H9 (cell line): ENCODE measurements around the gene VAV3. TPM values are rescaled to one million over a fixed set of nuclear protein-coding genes. Genes with fewer than 3 reads are reported as not detected.

Experiments
- DNase-seq: peaks from one replicate; pipeline ENCODE4 v3.0.0-alpha.2; 2017
- H2AFZ ChIP-seq: one replicate; pipeline ENCODE4 v1.6.1; 2013; ENCODE audit warnings: mild to moderate bottlenecking, low read length, control low read depth, moderate library complexity
- H2AK5ac ChIP-seq: 2 replicates; pipeline ENCODE4 v1.6.1; 2013; ENCODE audit warnings: low read length, control low read depth, mixed read lengths; ENCODE audit not compliant: insufficient read length
- H2BK120ac ChIP-seq: one replicate; pipeline ENCODE4 v1.6.1; 2013; ENCODE audit warnings: low read depth, mild to moderate bottlenecking, low read length, control low read depth, inconsistent platforms; ENCODE audit not compliant: poor library complexity, severe bottlenecking
- H2BK12ac ChIP-seq: 2 replicates; pipeline ENCODE4 v1.6.1; 2013; ENCODE audit warnings: low read length, control low read depth, mixed read lengths, low read depth; ENCODE audit not compliant: insufficient read length
- H2BK15ac ChIP-seq: 2 replicates; pipeline ENCODE4 v1.6.1; 2013; ENCODE audit warnings: low read depth, low read length, control low read depth
- H2BK20ac ChIP-seq: one replicate; pipeline ENCODE4 v1.6.1; 2013; ENCODE audit warnings: low read depth, mild to moderate bottlenecking, low read length, control low read depth, inconsistent platforms; ENCODE audit not compliant: poor library complexity, severe bottlenecking
- H2BK5ac ChIP-seq: 2 replicates; pipeline ENCODE4 v1.6.1; 2013; ENCODE audit warnings: low read length, control low read depth, mixed read lengths; ENCODE audit not compliant: insufficient read length
- H3K14ac ChIP-seq: 2 replicates; pipeline ENCODE4 v1.6.1; 2013; ENCODE audit warnings: low read length, control low read depth; ENCODE audit not compliant: insufficient read depth
- H3K18ac ChIP-seq: 2 replicates; pipeline ENCODE4 v1.6.1; 2013; ENCODE audit warnings: low read depth, mild to moderate bottlenecking, mixed read lengths, low read length, control low read depth; ENCODE audit not compliant: insufficient read length
- H3K23ac ChIP-seq: 2 replicates; pipeline ENCODE4 v1.6.1; 2013; ENCODE audit warnings: low read length, control low read depth, mixed read lengths, low read depth; ENCODE audit not compliant: insufficient read length
- H3K23me2 ChIP-seq: 2 replicates; pipeline ENCODE4 v1.6.1; 2013; ENCODE audit warnings: low read depth, mild to moderate bottlenecking, mixed read lengths, low read length, control low read depth; ENCODE audit not compliant: insufficient read length, poor library complexity, severe bottlenecking
- H3K27ac ChIP-seq: 2 replicates; pipeline ENCODE4 v1.5.1; 2013; ENCODE audit warnings: low read length, control low read depth, mixed read lengths, low read depth; ENCODE audit not compliant: insufficient read length
- H3K27me3 ChIP-seq: 2 replicates; pipeline ENCODE4 v1.6.1; 2013; ENCODE audit warnings: low read length, control low read depth, inconsistent platforms; ENCODE audit not compliant: insufficient read depth
- H3K4ac ChIP-seq: 2 replicates; pipeline ENCODE4 v1.6.1; 2013; ENCODE audit warnings: low read depth, mild to moderate bottlenecking, control low read depth, inconsistent platforms, low read length, moderate library complexity
- H3K4me1 ChIP-seq: 2 replicates; pipeline ENCODE4 v1.6.1; 2013; ENCODE audit warnings: low read length, control low read depth, inconsistent platforms; ENCODE audit not compliant: insufficient read depth
- H3K4me2 ChIP-seq: 2 replicates; pipeline ENCODE4 v1.6.1; 2013; ENCODE audit warnings: low read length, control low read depth, mixed read lengths; ENCODE audit not compliant: insufficient read length, insufficient read depth
- H3K56ac ChIP-seq: 2 replicates; pipeline ENCODE4 v1.6.1; 2013; ENCODE audit warnings: low read depth, mild to moderate bottlenecking, mixed read lengths, low read length, control low read depth; ENCODE audit not compliant: insufficient read length
- H3K79me1 ChIP-seq: 2 replicates; pipeline ENCODE4 v1.6.1; 2013; ENCODE audit warnings: low read depth, mild to moderate bottlenecking, moderate library complexity, low read length, control low read depth, inconsistent platforms; ENCODE audit not compliant: insufficient read depth, poor library complexity, severe bottlenecking
- H3K79me2 ChIP-seq: 2 replicates; pipeline ENCODE4 v1.6.1; 2013; ENCODE audit warnings: low read length, control low read depth, inconsistent platforms; ENCODE audit not compliant: insufficient read depth
- H3K9ac ChIP-seq: 2 replicates; pipeline ENCODE4 v1.6.1; 2013; ENCODE audit warnings: low read length, control low read depth, mixed read lengths; ENCODE audit not compliant: insufficient read length; ENCODE audit errors: extremely low read depth
- H3K9me3 ChIP-seq: one replicate; pipeline ENCODE4 v1.6.1; 2013; ENCODE audit warnings: low read depth, low read length, inconsistent platforms; ENCODE audit not compliant: control insufficient read depth
- H3T11ph ChIP-seq: one replicate; pipeline ENCODE4 v1.6.1; 2013; ENCODE audit warnings: mild to moderate bottlenecking, low read length, control low read depth, inconsistent platforms
- H4K20me1 ChIP-seq: one replicate; pipeline ENCODE4 v1.6.1; 2013; ENCODE audit not compliant: control insufficient read depth, insufficient read length, insufficient read depth
- H4K5ac ChIP-seq: 2 replicates; pipeline ENCODE4 v1.6.1; 2013; ENCODE audit warnings: low read depth, mild to moderate bottlenecking, mixed read lengths, low read length, control low read depth; ENCODE audit not compliant: insufficient read length
- H4K8ac ChIP-seq: replicated peaks from 2 replicates; pipeline ENCODE4 v1.6.1; 2013; ENCODE audit warnings: low read length, control low read depth, mixed read lengths, low read depth; ENCODE audit not compliant: insufficient read length
- H4K91ac ChIP-seq: 2 replicates; pipeline ENCODE4 v1.6.1; 2013; ENCODE audit warnings: low read depth, mild to moderate bottlenecking, moderate library complexity, mixed read lengths, low read length, control low read depth; ENCODE audit not compliant: insufficient read length
- H3K27ac Mint-ChIP-seq, 3 experiments: 2 replicates in 2 of 3; 3 replicates in 1 of 3; pipeline ENCODE4 v1.8.0; 2020 to 2021; ENCODE audit warnings: mixed read lengths in 3 of 3, mild to moderate bottlenecking in 1 of 3, moderate library complexity in 1 of 3
- H3K27me3 Mint-ChIP-seq: 2 replicates; pipeline ENCODE4 v1.8.0; 2021; ENCODE audit warnings: low read depth, mild to moderate bottlenecking, moderate library complexity, mixed read lengths
- H3K36me3 Mint-ChIP-seq, 3 experiments: 2 replicates in 2 of 3; 3 replicates in 1 of 3; pipeline ENCODE4 v1.8.0; 2020 to 2021; ENCODE audit warnings: low read depth in 3 of 3, mixed read lengths in 3 of 3; ENCODE audit not compliant: insufficient read depth in 1 of 3
- H3K4me1 Mint-ChIP-seq, 2 experiments: 2 replicates each; pipeline ENCODE4 v1.8.0; 2020; ENCODE audit warnings: mixed read lengths in 2 of 2
- H3K4me3 Mint-ChIP-seq, 2 experiments: 2 replicates in 1 of 2; 3 replicates in 1 of 2; pipeline ENCODE4 v1.8.0; 2020 to 2021; ENCODE audit warnings: mild to moderate bottlenecking in 2 of 2, mixed read lengths in 2 of 2, moderate library complexity in 1 of 2
- H3K9me3 Mint-ChIP-seq, 2 experiments: 2 replicates in 1 of 2; 3 replicates in 1 of 2; pipeline ENCODE4 v1.8.0; 2020; ENCODE audit warnings: mild to moderate bottlenecking in 2 of 2, mixed read lengths in 2 of 2, moderate library complexity in 1 of 2
- WGBS: extraction: QIAGEN DNeasy Blood & Tissue Kit; methylation state at CpG from one replicate; pipeline ENCODE4 v1.1.7; 2013; ENCODE audit warnings: missing lambda C conversion rate, low lambda C conversion rate, mixed read lengths; ENCODE audit not compliant: insufficient read length; ENCODE audit errors: extremely low coverage; 5-methylcytosine and 5-hydroxymethylcytosine counted together
- total RNA-seq: library from RNA; stranded (reverse); gene quantifications from 2 replicates; pipeline ENCODE4 v1.2.1, GENCODE V29; 2021
- TF ChIP-seq, protein P1 (sequence below): fragments of 200-600 bp; sonication (generic); conservative IDR thresholded peaks from 3 replicates; pipeline ENCODE4 v1.8.0; 2021; ENCODE audit warnings: antibody characterized with exemption, mild to moderate bottlenecking

The VAV3 gene
- total RNA-seq, 1 experiment from 2014 or later, result 5.1 TPM

DNA sequence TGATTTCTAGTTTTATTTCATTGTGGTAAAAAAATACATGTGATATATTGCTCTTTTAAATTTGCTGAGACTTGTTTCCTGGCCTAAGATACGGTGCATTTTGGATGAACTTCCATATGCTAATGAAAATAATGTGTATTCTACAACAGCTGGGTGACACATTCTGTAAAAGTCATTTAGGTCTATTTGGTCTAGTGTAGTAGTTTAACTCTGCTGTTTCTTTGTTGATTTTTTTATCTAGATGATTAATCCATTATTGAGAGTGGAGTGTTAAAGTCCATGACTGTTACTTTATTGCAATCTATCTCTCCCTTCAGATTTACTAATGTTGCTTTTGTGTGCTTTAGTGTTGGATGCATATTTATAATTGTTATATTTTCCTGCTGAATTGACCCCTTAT is 161.4 kb downstream of the VAV3 start:
- Histone ChIP-seq H3K27ac (no peak overlapping the region), H3K9ac (no peak overlapping the region), H3K23me2 (no peaks in the 10 kb centered on the region), H3K14ac (no peak overlapping the region), H4K20me1 (no peaks in the 10 kb centered on the region), H3T11ph (no peak overlapping the region), H4K91ac (no peak overlapping the region), H3K27me3 (no peaks in the 10 kb centered on the region), H2BK5ac (no peak overlapping the region), H3K23ac (no peak overlapping the region), H3K9me3 (no peaks in the 10 kb centered on the region), H2AK5ac (no peak overlapping the region), H2BK20ac (no peak overlapping the region), H2AFZ (no peak overlapping the region), H3K79me2 (no peaks in the 10 kb centered on the region), H3K4ac (no peak overlapping the region), H2BK15ac (no peak overlapping the region), H3K56ac (no peak overlapping the region), H3K18ac (no peak overlapping the region), H2BK120ac (no peak overlapping the region), H3K4me2 (no peak overlapping the region), H4K8ac (no peak overlapping the region), H3K79me1 (no peaks in the 10 kb centered on the region), H2BK12ac (no peak overlapping the region), H4K5ac (no peak overlapping the region), H3K4me1 (no peaks in the 10 kb centered on the region; the same call in 1 of the 2 replicates)
- Mint-ChIP-seq H3K27ac (0 out of 7 replicates have a peak overlapping the region, but pooled peaks of 1 of the 3 experiments have one; percentile 42), H3K9me3 (peaks cover 6 to 10% of the 10 kb centered on the region in 2 experiments; a peak in 3 of 5 replicates), H3K36me3 (peaks cover 0 to 8% (median 3%) of the 10 kb centered on the region in 3 experiments; a peak in 4 of 7 replicates), H3K27me3 (no peaks in the 10 kb centered on the region), H3K4me3 (no peak overlapping the region), H3K4me1 (peaks cover 37 to 43% of the 10 kb centered on the region in 2 experiments)
- WGBS, result no CpG with 5 or more reads among the region's 1 CpG
- no peak for DNase-seq
- TF ChIP-seq, protein P1, sequence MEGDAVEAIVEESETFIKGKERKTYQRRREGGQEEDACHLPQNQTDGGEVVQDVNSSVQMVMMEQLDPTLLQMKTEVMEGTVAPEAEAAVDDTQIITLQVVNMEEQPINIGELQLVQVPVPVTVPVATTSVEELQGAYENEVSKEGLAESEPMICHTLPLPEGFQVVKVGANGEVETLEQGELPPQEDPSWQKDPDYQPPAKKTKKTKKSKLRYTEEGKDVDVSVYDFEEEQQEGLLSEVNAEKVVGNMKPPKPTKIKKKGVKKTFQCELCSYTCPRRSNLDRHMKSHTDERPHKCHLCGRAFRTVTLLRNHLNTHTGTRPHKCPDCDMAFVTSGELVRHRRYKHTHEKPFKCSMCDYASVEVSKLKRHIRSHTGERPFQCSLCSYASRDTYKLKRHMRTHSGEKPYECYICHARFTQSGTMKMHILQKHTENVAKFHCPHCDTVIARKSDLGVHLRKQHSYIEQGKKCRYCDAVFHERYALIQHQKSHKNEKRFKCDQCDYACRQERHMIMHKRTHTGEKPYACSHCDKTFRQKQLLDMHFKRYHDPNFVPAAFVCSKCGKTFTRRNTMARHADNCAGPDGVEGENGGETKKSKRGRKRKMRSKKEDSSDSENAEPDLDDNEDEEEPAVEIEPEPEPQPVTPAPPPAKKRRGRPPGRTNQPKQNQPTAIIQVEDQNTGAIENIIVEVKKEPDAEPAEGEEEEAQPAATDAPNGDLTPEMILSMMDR, result no peak
